WERI-Rb-1 (cell line): ENCODE data around the gene RASSF4.

Source experiments
- DNase-seq: peaks from one replicate; pipeline ENCODE4 v3.0.0-alpha.2; 2020
- H3K27ac ChIP-seq: fragments of 250-450 bp; sonication (Bioruptor Pico); 2 replicates; pipeline ENCODE4 v1.5.1; 2020; ENCODE audit warnings: mild to moderate bottlenecking, moderate library complexity
- H3K27me3 ChIP-seq: fragments of 250-450 bp; sonication (Bioruptor Pico); 2 replicates; pipeline ENCODE4 v1.5.1; 2021; ENCODE audit warnings: mild to moderate bottlenecking, low read depth, moderate library complexity; ENCODE audit not compliant: insufficient read depth, severe bottlenecking
- H3K36me3 ChIP-seq: fragments of 250-450 bp; sonication (Bioruptor Pico); 2 replicates; pipeline ENCODE4 v1.5.1; 2020; ENCODE audit warnings: mild to moderate bottlenecking, moderate library complexity
- H3K4me3 ChIP-seq: 2 replicates; pipeline ENCODE4 v1.5.1; 2011; ENCODE audit warnings: low read depth, mild to moderate bottlenecking, control low read depth, low read length
- H3K9me3 ChIP-seq: fragments of 250-450 bp; sonication (Bioruptor Pico); 2 replicates; pipeline ENCODE4 v1.5.1; 2021; ENCODE audit warnings: mild to moderate bottlenecking, moderate library complexity; ENCODE audit not compliant: severe bottlenecking
- CTCF ChIP-seq: IDR thresholded peaks from 2 replicates; pipeline ENCODE4 v1.5.1; 2011; ENCODE audit warnings: low read depth, mild to moderate bottlenecking, control low read depth, inconsistent platforms, low read length

RASSF4 gene

GRCh38 chr10:44951576-44952226, 7.9 kb upstream of the RASSF4 start:
- DNase-seq: no peak

DNA sequence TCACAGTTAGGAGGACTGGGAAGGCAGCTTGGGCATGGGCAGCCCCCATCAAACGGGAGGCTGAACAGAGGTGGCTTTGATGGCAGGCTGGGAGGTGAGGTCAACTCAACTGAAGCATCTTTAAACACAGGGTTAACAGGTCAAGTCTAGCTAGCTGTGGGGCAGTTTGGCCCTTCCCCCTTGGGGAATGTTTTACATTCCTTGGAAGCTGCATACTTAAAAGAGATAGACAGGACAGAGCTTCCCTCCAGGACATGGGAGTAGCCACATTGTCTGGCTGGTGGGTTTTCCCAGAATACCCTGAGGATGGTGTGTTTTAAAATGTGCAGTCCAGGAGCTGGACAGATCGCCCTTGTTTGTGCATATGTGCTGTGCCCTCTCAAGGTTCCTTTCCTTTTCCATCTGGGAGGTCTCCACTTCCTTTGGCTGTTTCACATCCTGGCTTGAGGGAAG, 6.8 kb upstream of the RASSF4 start:
- no peak for TF ChIP-seq CTCF
- no peak overlapping the region for H3K27ac ChIP-seq
- H3K27me3 ChIP-seq: no peaks in the 10 kb centered on the region
- no peaks in the 10 kb centered on the region for H3K36me3 ChIP-seq
- no peak overlapping the region for H3K4me3 ChIP-seq
- DNase-seq: no peak
- H3K9me3 ChIP-seq: peaks cover 3% of the 10 kb centered on the region

More at GRCh38 chr10:44951576-44952226, 7.9 kb upstream of the RASSF4 start:
- H3K27me3 ChIP-seq: no peaks in the 10 kb centered on the region
- no peak for TF ChIP-seq CTCF
- no peaks in the 10 kb centered on the region for H3K36me3 ChIP-seq
- H3K4me3 ChIP-seq: no peak overlapping the region
- H3K27ac ChIP-seq: no peak overlapping the region
- H3K9me3 ChIP-seq: peaks cover under 1% of the 10 kb centered on the region

GRCh38 chr10:44954042-44954441, 5.6 kb upstream of the RASSF4 start:
- no peak for TF ChIP-seq CTCF
- Histone ChIP-seq H3K9me3 (peaks cover 3% of the 10 kb centered on the region), H3K27me3 (no peaks in the 10 kb centered on the region), H3K4me3 (no peak overlapping the region), H3K36me3 (no peaks in the 10 kb centered on the region; the same call in 1 of the 2 replicates), H3K27ac (no peak overlapping the region)
- DNase-seq: no peak

- no peak for TF ChIP-seq CTCF
- Histone ChIP-seq H3K9me3 (peaks cover 3% of the 10 kb centered on the region), H3K27ac (no peak overlapping the region), H3K4me3 (no peak overlapping the region), H3K36me3 (no peaks in the 10 kb centered on the region; the same call in 1 of the 2 replicates), H3K27me3 (no peaks in the 10 kb centered on the region)
- DNase-seq: no peak
Measured at GRCh38 chr10:44954962-44955361, 4.6 kb upstream of the RASSF4 start.

- Histone ChIP-seq H3K27ac (no peak overlapping the region), H3K4me3 (no peak overlapping the region), H3K9me3 (peaks cover 3% of the 10 kb centered on the region), H3K36me3 (no peaks in the 10 kb centered on the region; the same call in 1 of the 2 replicates), H3K27me3 (no peaks in the 10 kb centered on the region)
- TF ChIP-seq CTCF: no peak
- DNase-seq: no peak
Measured at GRCh38 chr10:44955413-44956070, 4.1 kb upstream of the RASSF4 start.
